SK-N-SH (cell line): ENCODE results near the gene FXYD5.

Source experiments
- CTCF ChIP-seq: fragments of 200-600 bp; sonication (generic); IDR thresholded peaks from 2 replicates; pipeline ENCODE4 v1.6.1; 2017; ENCODE audit warnings: antibody characterized with exemption, mild to moderate bottlenecking, moderate library complexity
- JUND ChIP-seq: IDR thresholded peaks from 2 replicates; pipeline ENCODE4 v1.4.0; 2012
- MAX ChIP-seq: IDR thresholded peaks from 2 replicates; pipeline ENCODE4 v1.4.0; 2012; ENCODE audit warnings: low read depth
- POLR2AphosphoS5 ChIP-seq: IDR thresholded peaks from 2 replicates; pipeline ENCODE4 v1.6.1; 2012; ENCODE audit warnings: low read depth, low read length
- RAD21 ChIP-seq: IDR thresholded peaks from 2 replicates; pipeline ENCODE4 v1.6.1; 2012; ENCODE audit warnings: mild to moderate bottlenecking, low read length
- REST ChIP-seq: IDR thresholded peaks from 2 replicates; pipeline ENCODE4 v1.6.1; 2012; ENCODE audit warnings: mild to moderate bottlenecking, low read depth, low read length, moderate library complexity
- RXRA ChIP-seq: IDR thresholded peaks from 2 replicates; pipeline ENCODE4 v1.4.0; 2012; ENCODE audit warnings: low read depth, mild to moderate bottlenecking, borderline replicate concordance

- TF ChIP-seq RAD21 (no peak), REST (no peak), CTCF (no peak), JUND (no peak), POLR2AphosphoS5 (no peak), MAX (no peak), RXRA (no peak)
Measured at GRCh38 chr19:35123573-35123972, 31.0 kb upstream of the FXYD5 start.
